T-helper 1 cell treated with Interleukin-12 subunit alpha and Interleukin-12 subunit beta and Interleukin-4 antibody, amounts not matched to agents 30 μg/mL and 1 μg/mL, for 36 hours (primary cell): ENCODE results near the gene C12orf42.
A peak's percentile ranks its signal among the peaks of the same experiment; 100 is the strongest.

Source experiments
- H3K27ac Mint-ChIP-seq: one replicate; pipeline ENCODE4 v1.8.0; 2021; ENCODE audit warnings: mild to moderate bottlenecking, mixed read lengths
- H3K27me3 Mint-ChIP-seq: one replicate; pipeline ENCODE4 v1.8.0; 2021; ENCODE audit warnings: low read depth, mixed read lengths
- H3K36me3 Mint-ChIP-seq: one replicate; pipeline ENCODE4 v1.8.0; 2021; ENCODE audit warnings: low read depth, mixed read lengths
- H3K4me1 Mint-ChIP-seq: one replicate; pipeline ENCODE4 v1.8.0; 2021; ENCODE audit warnings: low read depth, mixed read lengths
- H3K4me3 Mint-ChIP-seq: one replicate; pipeline ENCODE4 v1.8.0; 2021; ENCODE audit warnings: mild to moderate bottlenecking, moderate library complexity, mixed read lengths
- H3K9me3 Mint-ChIP-seq: one replicate; pipeline ENCODE4 v1.8.0; 2021; ENCODE audit warnings: mixed read lengths

C12orf42 gene

DNA sequence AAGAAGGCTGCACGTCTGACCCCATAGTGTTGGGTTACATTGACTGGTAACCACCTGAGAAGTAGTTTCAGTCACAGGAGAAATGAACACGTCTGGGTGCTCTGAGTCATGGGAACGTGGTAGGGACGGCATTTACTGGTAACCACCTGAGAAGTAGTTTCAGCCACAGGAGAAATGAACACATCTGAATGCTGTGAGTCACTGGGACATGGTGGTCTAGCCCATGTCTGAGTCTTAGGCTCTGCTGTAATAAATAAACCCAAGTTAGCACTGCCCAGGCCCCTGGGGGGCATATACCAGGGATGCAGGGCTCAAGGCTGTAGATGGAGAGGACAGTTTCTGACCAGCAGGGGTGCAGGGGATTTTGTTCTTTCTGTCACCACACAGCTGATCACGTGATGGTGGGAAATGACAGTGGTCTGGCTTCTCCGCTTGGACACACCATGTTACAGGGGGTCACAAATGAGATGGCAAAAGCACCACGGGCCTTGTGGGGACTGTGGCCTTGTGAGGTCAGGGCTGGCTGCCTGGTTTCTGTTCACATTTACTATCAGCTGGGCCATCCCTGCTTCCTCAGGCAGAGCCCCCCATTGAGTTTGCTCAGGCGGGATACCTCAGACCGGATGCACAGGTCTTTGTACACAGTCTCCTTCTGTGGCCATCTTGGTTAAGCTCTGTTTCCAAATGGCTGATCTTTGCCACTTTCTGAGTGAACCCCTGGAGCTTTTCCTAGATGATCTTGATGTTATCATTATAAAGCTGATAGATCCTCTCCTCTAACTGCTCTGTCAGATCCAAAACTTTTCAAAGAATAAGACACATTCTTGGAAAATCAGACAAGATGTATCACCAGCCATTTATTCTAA lies 9.8 kb upstream of the C12orf42 start:
- peak overlapping the region; percentile 20 for H3K4me3 Mint-ChIP-seq
- peak overlapping the region; percentile 3 for H3K27ac Mint-ChIP-seq
- no peaks in the 10 kb centered on the region for H3K9me3 Mint-ChIP-seq
- no peaks in the 10 kb centered on the region for H3K36me3 Mint-ChIP-seq
- H3K4me1 Mint-ChIP-seq = peaks cover 19% of the 10 kb centered on the region
- H3K27me3 Mint-ChIP-seq = peaks cover 8% of the 10 kb centered on the region

DNA sequence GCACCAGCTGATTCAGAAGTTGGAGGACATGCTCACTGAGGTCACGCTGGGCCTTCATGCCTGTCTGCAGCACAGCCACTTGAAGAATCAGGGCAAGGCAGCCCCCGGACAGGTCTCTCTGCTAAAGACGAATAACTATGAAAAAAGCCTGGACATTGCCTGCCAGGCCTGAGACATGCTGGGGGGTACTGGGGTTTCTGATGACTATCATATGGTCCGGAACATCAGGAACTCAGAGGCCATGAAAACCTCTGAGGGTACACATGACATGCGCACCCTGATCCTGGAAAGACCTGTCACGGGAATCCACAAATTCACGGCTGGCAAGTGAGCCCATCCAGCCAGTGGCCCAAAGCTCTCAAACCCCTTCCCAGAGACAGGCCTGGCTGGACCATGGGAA lies 8.8 kb upstream of the C12orf42 start:
- peaks cover 19% of the 10 kb centered on the region for H3K4me1 Mint-ChIP-seq
- H3K27ac Mint-ChIP-seq = no peak overlapping the region
- no peaks in the 10 kb centered on the region for H3K36me3 Mint-ChIP-seq
- peaks cover 10% of the 10 kb centered on the region for H3K27me3 Mint-ChIP-seq
- no peak overlapping the region for H3K4me3 Mint-ChIP-seq
- no peaks in the 10 kb centered on the region for H3K9me3 Mint-ChIP-seq

DNA sequence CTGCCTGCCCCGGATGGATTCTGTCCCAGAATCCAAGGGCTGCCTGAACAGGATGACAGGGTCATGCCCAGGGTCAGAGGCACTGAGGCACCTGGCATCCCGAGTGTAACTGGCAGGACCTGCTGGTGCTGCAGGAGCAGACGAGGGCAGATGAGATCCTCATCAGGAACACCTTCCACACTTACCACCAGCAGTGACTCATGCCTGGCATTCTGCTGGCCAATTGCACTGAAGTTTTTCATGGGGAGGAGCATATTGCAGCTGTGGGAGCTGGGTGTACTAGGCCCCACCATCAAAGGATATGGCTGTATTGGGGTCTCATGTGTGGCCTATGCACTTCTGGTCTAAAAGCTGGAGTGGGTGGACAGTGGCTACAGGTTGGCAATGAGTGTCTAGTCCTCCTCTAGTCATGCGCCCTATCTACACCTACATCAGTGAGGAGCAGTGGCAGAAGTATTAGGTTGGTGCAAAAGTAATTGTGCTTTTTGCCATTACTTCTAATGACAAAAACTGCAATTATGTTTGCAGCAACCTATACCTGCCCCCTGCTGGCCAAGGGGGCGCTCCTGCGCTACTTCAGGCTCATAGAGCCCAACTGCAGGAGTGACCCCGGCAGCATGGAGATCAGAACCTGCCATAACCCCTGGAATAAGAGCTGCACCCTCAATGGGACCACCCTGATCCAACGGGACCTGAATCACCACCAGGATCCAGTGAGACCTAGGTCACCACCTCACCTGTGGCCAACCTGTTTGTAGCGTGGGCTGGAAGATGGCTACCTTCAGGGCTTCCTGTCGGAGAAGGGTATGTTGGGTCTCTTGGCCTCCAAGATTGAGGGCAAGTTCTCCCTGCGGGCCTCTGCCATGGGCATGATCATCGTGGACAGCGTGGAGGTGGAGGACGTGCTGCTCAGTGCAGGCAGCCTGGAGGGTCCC lies 8.0 kb upstream of the C12orf42 start:
- Mint-ChIP-seq H3K36me3 (no peaks in the 10 kb centered on the region), H3K9me3 (no peaks in the 10 kb centered on the region), H3K27ac (no peak overlapping the region), H3K4me3 (no peak overlapping the region), H3K4me1 (peaks cover 21% of the 10 kb centered on the region), H3K27me3 (peaks cover 11% of the 10 kb centered on the region)

DNA sequence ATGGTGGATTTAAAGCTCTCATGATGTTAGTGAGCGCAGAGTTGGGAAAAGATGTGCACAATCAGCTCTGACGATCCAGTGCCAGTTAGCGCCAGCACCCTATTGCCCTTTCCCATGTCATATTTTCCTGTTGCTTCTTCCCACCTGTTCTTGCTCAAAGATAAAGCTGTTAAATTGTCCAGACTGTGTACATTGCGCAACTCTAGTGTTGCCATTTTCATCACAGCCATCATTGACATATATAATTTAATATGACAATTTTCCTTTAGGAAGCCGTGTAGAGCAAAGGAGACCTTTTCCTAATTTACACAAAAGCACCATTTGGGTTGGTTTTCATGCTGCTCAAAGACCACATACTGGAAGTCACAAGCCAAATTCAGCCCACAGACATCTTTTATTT lies 5.7 kb upstream of the C12orf42 start:
- Mint-ChIP-seq H3K4me3 (no peak overlapping the region), H3K9me3 (peaks cover 7% of the 10 kb centered on the region), H3K4me1 (peaks cover 21% of the 10 kb centered on the region), H3K36me3 (no peaks in the 10 kb centered on the region), H3K27me3 (peaks cover 18% of the 10 kb centered on the region), H3K27ac (no peak overlapping the region)

DNA sequence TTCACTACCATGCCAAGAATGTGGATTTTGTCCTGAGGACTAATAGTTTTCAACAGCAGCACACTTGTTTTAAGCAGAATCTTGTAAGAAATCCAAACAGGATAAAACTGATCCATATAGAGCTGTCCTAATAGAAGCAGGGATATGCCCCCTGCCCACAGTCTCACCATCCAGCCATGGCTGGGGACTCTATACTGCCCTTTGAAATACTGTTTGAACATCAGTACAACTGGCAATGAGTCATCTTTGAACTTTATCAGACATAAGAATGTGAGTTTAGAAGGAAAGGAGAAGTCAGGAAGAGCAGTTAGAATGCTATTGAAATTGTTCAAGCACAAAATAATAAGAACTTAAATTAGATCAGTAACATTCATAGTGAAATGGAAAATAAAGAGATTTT lies 3.8 kb upstream of the C12orf42 start:
- H3K27me3 Mint-ChIP-seq = peaks cover 29% of the 10 kb centered on the region
- no peak overlapping the region for H3K27ac Mint-ChIP-seq
- H3K36me3 Mint-ChIP-seq = no peaks in the 10 kb centered on the region
- peaks cover 15% of the 10 kb centered on the region for H3K4me1 Mint-ChIP-seq
- no peak overlapping the region for H3K4me3 Mint-ChIP-seq
- peaks cover 7% of the 10 kb centered on the region for H3K9me3 Mint-ChIP-seq

DNA sequence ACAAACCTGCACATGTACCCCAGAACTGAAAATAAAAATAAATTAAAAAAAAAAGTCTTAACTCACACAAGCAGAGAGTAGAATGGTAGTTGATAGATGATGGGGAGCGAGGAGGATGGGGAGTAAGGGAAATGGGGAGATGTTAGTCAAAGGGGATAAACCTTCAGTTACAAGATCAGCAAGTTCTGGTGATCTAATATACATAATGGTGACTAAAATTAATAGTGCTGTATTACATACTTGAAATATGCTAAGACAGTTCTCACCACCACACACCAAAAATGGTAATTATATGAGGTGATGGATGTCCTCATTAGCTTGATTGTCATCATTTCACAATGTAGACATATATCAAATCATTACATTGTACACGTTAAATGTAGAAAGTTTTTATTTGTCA lies 3.2 kb upstream of the C12orf42 start:
- Mint-ChIP-seq H3K27ac (no peak overlapping the region), H3K27me3 (peaks cover 35% of the 10 kb centered on the region), H3K9me3 (peaks cover 7% of the 10 kb centered on the region), H3K36me3 (no peaks in the 10 kb centered on the region), H3K4me3 (no peak overlapping the region), H3K4me1 (peaks cover 16% of the 10 kb centered on the region)

DNA sequence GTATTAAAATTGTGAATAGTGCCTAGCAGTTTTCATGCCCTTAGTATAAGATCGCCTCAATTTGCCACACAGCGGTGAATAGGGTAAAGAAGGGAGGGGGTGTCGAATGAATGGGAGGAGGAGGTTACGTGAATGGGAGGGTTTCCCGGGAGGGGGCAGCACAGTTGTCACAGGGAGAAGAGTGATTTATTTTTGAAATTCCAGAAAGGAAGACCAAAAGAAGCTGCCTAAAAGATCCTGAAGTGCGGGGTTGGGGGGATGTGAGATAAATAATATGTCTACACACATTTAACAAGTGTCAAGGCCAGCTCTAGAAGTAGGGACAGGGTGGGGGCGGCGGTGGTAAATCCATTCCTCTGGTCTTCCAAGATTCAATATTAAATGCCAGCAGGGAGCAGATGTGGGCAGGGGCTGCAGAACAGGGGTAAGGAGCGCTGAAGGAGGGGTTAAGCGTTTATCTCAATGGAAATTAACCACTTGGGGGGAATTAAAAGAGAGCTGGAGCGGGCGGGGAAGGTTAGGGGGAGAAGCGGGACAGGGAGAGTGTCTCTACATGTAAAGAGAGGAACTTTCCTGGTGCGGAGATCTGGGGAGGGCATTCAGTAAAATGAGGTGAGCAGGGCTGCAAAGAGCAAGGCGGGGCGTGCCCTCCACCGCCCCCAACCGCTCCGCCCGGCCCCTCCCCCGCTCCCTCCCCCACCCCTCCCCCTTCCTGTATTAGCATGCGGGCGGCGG lies 867 bp downstream of the C12orf42 start:
- peaks cover 4% of the 10 kb centered on the region for H3K36me3 Mint-ChIP-seq
- peaks cover 7% of the 10 kb centered on the region for H3K9me3 Mint-ChIP-seq
- peaks cover 49% of the 10 kb centered on the region for H3K27me3 Mint-ChIP-seq
- H3K4me1 Mint-ChIP-seq = peaks cover 11% of the 10 kb centered on the region
- peak overlapping the region; percentile 81 for H3K4me3 Mint-ChIP-seq
- H3K27ac Mint-ChIP-seq = peak overlapping the region; percentile 79

DNA sequence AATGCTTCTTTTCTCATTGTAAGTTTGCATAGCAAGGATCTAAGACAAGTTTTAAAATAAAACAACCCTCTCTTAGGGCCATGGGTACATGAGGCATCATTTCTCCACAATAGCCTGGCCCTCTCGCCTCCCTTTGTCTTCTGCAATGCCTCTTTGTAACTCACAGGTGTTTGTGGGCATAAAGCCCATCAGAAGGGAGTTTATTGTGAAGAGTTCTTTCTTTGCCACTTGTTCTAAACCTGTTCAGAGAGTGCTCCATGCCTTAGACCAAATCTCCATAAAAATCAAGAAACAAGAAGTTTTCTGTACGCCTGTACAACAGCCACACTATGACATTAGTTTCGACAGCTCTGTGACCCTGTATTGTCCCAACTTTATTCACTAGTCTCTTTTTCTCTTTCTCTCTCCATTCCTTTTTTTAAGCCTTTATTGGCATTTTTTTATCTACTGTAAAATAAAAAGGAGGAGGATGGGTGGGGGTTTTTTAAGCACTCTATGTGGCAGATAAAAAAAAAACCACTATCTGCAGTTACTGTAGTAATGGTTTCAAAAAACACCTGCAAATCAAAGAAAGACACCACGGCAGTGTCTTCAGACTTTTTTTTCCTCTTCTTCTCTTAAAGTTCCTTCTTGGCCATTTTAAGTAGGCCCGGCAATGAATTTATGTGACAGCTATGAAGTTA lies 1.6 kb downstream of the C12orf42 start:
- Mint-ChIP-seq H3K4me3 (peak overlapping the region; percentile 81), H3K27me3 (peaks cover 46% of the 10 kb centered on the region), H3K27ac (peak overlapping the region; percentile 79), H3K9me3 (peaks cover 7% of the 10 kb centered on the region), H3K4me1 (peaks cover 11% of the 10 kb centered on the region), H3K36me3 (peaks cover 4% of the 10 kb centered on the region)

DNA sequence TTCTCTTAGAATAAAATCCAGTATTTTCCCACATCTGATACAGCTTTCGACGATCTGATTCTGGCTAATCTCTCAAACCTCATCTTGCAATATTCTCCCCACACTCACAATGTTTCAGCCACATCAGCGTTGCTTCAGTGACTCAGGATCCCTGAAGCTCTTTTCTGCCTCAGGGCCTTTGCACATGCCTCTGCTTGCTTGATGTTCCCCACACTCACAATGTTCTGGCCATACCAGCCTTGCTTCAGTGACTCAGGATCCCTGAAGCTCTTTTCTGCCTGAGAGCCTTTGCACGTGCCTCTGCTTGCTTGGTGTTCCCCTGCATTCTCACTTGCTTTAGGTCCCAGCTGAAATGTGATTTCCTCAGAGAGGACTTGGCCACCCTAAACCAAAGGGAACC lies 2.6 kb downstream of the C12orf42 start:
- Mint-ChIP-seq H3K27me3 (peaks cover 46% of the 10 kb centered on the region), H3K36me3 (peaks cover 4% of the 10 kb centered on the region), H3K9me3 (peaks cover 6% of the 10 kb centered on the region), H3K4me3 (no peak overlapping the region), H3K27ac (no peak overlapping the region), H3K4me1 (peaks cover 9% of the 10 kb centered on the region)

DNA sequence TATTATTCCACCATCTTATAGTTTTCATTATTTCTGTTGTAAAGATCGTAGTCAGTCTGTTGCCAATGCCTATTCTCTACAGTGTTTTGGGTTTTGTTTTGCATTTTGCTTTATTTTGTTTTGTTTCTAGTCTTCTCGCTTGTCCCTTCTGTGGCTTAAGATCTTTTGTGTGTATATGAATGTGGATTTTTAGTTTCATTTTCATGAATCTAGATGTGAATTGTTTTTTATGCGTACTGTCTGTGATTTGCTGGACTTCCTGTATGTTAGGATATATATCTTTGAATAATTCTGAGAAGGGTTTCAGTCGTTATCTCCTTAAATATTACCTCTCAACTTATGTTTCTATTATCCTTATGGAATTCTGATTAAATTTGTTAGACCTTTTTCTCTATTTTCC lies 13.4 kb downstream of the C12orf42 start:
- H3K4me1 Mint-ChIP-seq = peaks cover 3% of the 10 kb centered on the region
- H3K36me3 Mint-ChIP-seq = no peaks in the 10 kb centered on the region
- H3K27me3 Mint-ChIP-seq = no peaks in the 10 kb centered on the region
- H3K27ac Mint-ChIP-seq = no peak overlapping the region
- peaks cover 12% of the 10 kb centered on the region for H3K9me3 Mint-ChIP-seq
- peak overlapping the region; percentile 14 for H3K4me3 Mint-ChIP-seq

DNA sequence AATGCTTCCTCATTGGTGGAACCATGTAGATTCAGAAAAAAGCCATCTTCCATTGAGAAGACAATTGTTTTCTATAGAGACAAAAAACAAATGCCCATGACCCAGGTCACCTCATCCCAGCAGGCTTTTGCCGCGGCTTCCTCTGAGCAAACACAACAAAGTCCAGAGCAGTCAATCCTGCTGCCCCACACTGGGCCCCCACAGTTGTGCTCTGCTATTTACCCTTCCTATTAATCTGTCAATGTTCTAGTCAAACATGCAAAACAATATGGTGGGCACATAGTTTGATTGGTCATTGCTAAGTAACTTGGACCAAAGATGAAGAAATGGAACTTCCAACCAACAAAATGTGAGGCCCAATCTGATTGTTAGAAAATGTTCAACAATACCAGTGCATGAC lies 20.7 kb downstream of the C12orf42 start:
- peaks cover 2% of the 10 kb centered on the region for H3K4me1 Mint-ChIP-seq
- H3K36me3 Mint-ChIP-seq = no peaks in the 10 kb centered on the region
- no peaks in the 10 kb centered on the region for H3K9me3 Mint-ChIP-seq
- no peak overlapping the region for H3K4me3 Mint-ChIP-seq
- no peak overlapping the region for H3K27ac Mint-ChIP-seq
- no peaks in the 10 kb centered on the region for H3K27me3 Mint-ChIP-seq

DNA sequence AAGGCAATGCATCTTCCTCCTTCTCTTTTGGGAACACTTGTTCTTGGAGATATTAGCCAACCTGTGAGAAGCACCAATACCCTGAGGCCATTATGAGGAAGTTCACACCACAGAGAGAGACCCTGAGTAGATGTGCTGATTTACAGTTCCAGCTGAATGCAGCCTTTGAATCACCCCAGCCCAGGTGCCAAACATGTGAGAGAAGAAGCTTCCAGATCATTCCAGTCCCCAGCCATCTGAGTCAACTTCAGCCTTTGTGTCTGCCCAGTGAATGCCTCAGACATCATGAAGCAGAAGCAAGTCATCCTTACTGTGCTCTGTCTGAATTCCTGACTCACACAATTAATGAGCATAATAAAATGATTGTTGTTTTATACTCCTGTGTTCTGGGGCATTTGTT lies 25.1 kb downstream of the C12orf42 start:
- no peaks in the 10 kb centered on the region for H3K9me3 Mint-ChIP-seq
- no peak overlapping the region for H3K27ac Mint-ChIP-seq
- peaks cover 1% of the 10 kb centered on the region for H3K36me3 Mint-ChIP-seq
- peaks cover 2% of the 10 kb centered on the region for H3K4me1 Mint-ChIP-seq
- no peaks in the 10 kb centered on the region for H3K27me3 Mint-ChIP-seq
- no peak overlapping the region for H3K4me3 Mint-ChIP-seq

DNA sequence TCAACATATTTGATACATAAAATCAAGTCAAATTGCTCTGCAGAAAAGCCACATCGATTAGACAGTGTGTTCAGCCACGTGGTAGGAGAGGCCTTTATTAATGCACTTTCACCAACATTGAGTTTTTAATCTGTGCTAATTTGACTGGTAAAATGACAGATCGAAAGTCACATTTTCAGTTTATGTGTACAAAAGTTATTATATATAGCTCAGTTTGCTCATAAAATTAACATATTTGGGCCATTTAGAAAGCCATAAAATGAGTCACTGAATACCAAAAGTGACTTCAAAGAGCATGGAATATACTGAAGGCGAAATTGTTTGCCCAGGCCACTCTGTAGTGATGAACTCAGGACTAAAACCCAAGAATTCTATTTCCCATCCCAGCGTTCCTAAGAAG lies 26.0 kb downstream of the C12orf42 start:
- H3K4me1 Mint-ChIP-seq = peaks cover 2% of the 10 kb centered on the region
- no peak overlapping the region for H3K27ac Mint-ChIP-seq
- H3K27me3 Mint-ChIP-seq = no peaks in the 10 kb centered on the region
- H3K4me3 Mint-ChIP-seq = no peak overlapping the region
- peaks cover 1% of the 10 kb centered on the region for H3K36me3 Mint-ChIP-seq
- peaks cover 6% of the 10 kb centered on the region for H3K9me3 Mint-ChIP-seq

DNA sequence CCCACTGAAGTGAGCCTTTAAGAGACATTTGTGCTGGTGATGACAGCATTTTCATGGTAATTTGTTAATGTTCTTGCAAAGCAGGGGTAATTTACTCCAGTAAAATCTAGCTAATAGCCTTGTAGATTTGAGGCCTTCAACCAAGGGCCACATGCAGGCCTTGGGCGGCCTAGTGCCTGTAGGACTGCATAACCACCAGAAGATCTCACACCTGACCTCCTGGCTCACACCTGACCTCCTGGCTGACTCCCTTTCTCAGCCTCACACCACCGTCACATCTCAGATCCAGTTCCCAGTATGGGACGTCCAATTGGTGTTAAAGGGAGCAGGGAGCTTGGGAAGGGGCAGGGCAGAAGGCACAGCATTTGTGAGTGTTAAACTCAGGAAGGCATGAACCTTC lies 26.9 kb downstream of the C12orf42 start:
- Mint-ChIP-seq H3K36me3 (peaks cover 1% of the 10 kb centered on the region), H3K9me3 (peaks cover 15% of the 10 kb centered on the region), H3K27ac (no peak overlapping the region), H3K4me1 (peaks cover 2% of the 10 kb centered on the region), H3K27me3 (no peaks in the 10 kb centered on the region), H3K4me3 (no peak overlapping the region)
